CD4-positive, alpha-beta T cell treated with Interleukin-15 for 1 hour (primary cell): Measurements from ENCODE around the gene KRTAP5-2.
"Not testable (repeated sequence)": the region's sequence is repeated elsewhere in the genome, so short reads cannot be mapped to it uniquely, and the experiment has no call there.

Experiments used
- DNase-seq: peaks from one replicate; pipeline ENCODE4 v3.0.0-alpha.2; 2020

The KRTAP5-2 gene

GRCh38 chr11:1597994-1598380 lies at the start of gene KRTAP5-2:
Gene KRTAP5-2 (minus strand): TSS chr11:1598294. CDS start chr11:1598250, 44 bp downstream.
- no peak for DNase-seq

- not testable (repeated sequence) for DNase-seq
Observed at GRCh38 chr11:1646540-1646939, 48.4 kb upstream of the KRTAP5-2 start.

- no peak for DNase-seq
Observed at GRCh38 chr11:1645357-1645821, 47.3 kb upstream of the KRTAP5-2 start.

- DNase-seq = no peak
Observed at GRCh38 chr11:1644601-1645356, 46.7 kb upstream of the KRTAP5-2 start.

GRCh38 chr11:1643146-1643690 lies 45.1 kb upstream of the KRTAP5-2 start:
- no peak for DNase-seq

- no peak for DNase-seq
Observed at GRCh38 chr11:1642288-1643145, 44.4 kb upstream of the KRTAP5-2 start.

- no peak for DNase-seq
Observed at GRCh38 chr11:1641096-1641495, 43.0 kb upstream of the KRTAP5-2 start.

- DNase-seq = no peak
Observed at GRCh38 chr11:1640076-1640946, 42.2 kb upstream of the KRTAP5-2 start.

GRCh38 chr11:1639666-1640065 lies 41.6 kb upstream of the KRTAP5-2 start:
- no peak for DNase-seq

GRCh38 chr11:1639102-1639620 lies 41.1 kb upstream of the KRTAP5-2 start:
- DNase-seq = no peak

GRCh38 chr11:1638344-1638743 lies 40.2 kb upstream of the KRTAP5-2 start:
- no peak for DNase-seq

- no peak for DNase-seq
Observed at GRCh38 chr11:1637628-1638027, 39.5 kb upstream of the KRTAP5-2 start.

- no peak for DNase-seq
Observed at GRCh38 chr11:1636291-1636950, 38.3 kb upstream of the KRTAP5-2 start.

GRCh38 chr11:1633864-1634263 lies 35.8 kb upstream of the KRTAP5-2 start:
- no peak for DNase-seq

- no peak for DNase-seq
Observed at GRCh38 chr11:1632053-1632714, 34.1 kb upstream of the KRTAP5-2 start.

GRCh38 chr11:1631066-1631568 lies 33.0 kb upstream of the KRTAP5-2 start:
- DNase-seq = no peak

- DNase-seq = no peak
Observed at GRCh38 chr11:1630271-1630670, 32.2 kb upstream of the KRTAP5-2 start.

- no peak for DNase-seq
Observed at GRCh38 chr11:1629326-1630185, 31.5 kb upstream of the KRTAP5-2 start, which contains the start of gene KRTAP5-5. Gene KRTAP5-5 (plus strand): TSS chr11:1629775. CDS start chr11:1629841, 66 bp downstream.

- peak; percentile 45 for DNase-seq
Observed at GRCh38 chr11:1628506-1629325, 30.6 kb upstream of the KRTAP5-2 start.
